Central memory CD4-positive, alpha-beta T cell (primary cell): Measurements from ENCODE around the gene HDAC4.

ENCODE experiments used
- DNase-seq: peaks from one replicate; pipeline ENCODE4 v3.0.0; 2022

The HDAC4 gene

GRCh38 chr2:239345251-239345650, 55.6 kb downstream of the HDAC4 start:
- no peak for DNase-seq

GRCh38 chr2:239344857-239345216, 56.0 kb downstream of the HDAC4 start:
- no peak for DNase-seq

- DNase-seq, result no peak
Measured at GRCh38 chr2:239343946-239344856, 56.6 kb downstream of the HDAC4 start.

- no peak for DNase-seq
Measured at GRCh38 chr2:239343460-239343859, 57.4 kb downstream of the HDAC4 start.

- no peak for DNase-seq
Measured at GRCh38 chr2:239341840-239342239, 59.0 kb downstream of the HDAC4 start.

GRCh38 chr2:239341146-239341732, 59.6 kb downstream of the HDAC4 start:
- DNase-seq, result no peak

GRCh38 chr2:239339726-239340601, 60.9 kb downstream of the HDAC4 start:
- no peak for DNase-seq

- no peak for DNase-seq
Measured at GRCh38 chr2:239339241-239339640, 61.6 kb downstream of the HDAC4 start.

- no peak for DNase-seq
Measured at GRCh38 chr2:239337877-239338484, 62.8 kb downstream of the HDAC4 start.

GRCh38 chr2:239337122-239337876, 63.5 kb downstream of the HDAC4 start:
- no peak for DNase-seq

GRCh38 chr2:239331560-239331959, 69.3 kb downstream of the HDAC4 start:
- no peak for DNase-seq

- no peak for DNase-seq
Measured at GRCh38 chr2:239330836-239331235, 70.0 kb downstream of the HDAC4 start.

GRCh38 chr2:239329972-239330572, 70.7 kb downstream of the HDAC4 start:
- no peak for DNase-seq

GRCh38 chr2:239329284-239329971, 71.4 kb downstream of the HDAC4 start:
- DNase-seq, result no peak

- no peak for DNase-seq
Measured at GRCh38 chr2:239328351-239329191, 72.2 kb downstream of the HDAC4 start.

GRCh38 chr2:239327536-239328350, 73.1 kb downstream of the HDAC4 start:
- DNase-seq, result no peak

GRCh38 chr2:239326831-239327535, 73.8 kb downstream of the HDAC4 start:
- peak; percentile 77 for DNase-seq

- DNase-seq, result no peak
Measured at GRCh38 chr2:239324456-239324855, 76.4 kb downstream of the HDAC4 start.

- no peak for DNase-seq
Measured at GRCh38 chr2:239323447-239323846, 77.4 kb downstream of the HDAC4 start.
